Osteocyte (in vitro differentiated cells): ENCODE data around the gene ZBTB17. TPM values are rescaled to one million over a fixed set of nuclear protein-coding genes. Genes with fewer than 3 reads are reported as not detected.

ENCODE experiments used
- DNase-seq: peaks from one replicate; pipeline ENCODE4 v3.0.0; 2021; ENCODE audit warnings: mixed read lengths; ENCODE audit not compliant: unreplicated experiment; ENCODE audit errors: extremely low spot score
- H3K27ac Mint-ChIP-seq: one replicate; pipeline ENCODE4 v1.8.0; 2021; ENCODE audit warnings: mild to moderate bottlenecking, mixed read lengths; ENCODE audit not compliant: unreplicated experiment
- H3K27me3 Mint-ChIP-seq: one replicate; pipeline ENCODE4 v1.8.0; 2021; ENCODE audit warnings: mixed read lengths; ENCODE audit not compliant: unreplicated experiment
- H3K36me3 Mint-ChIP-seq: one replicate; pipeline ENCODE4 v1.8.0; 2021; ENCODE audit warnings: mixed read lengths; ENCODE audit not compliant: unreplicated experiment
- H3K4me1 Mint-ChIP-seq: one replicate; pipeline ENCODE4 v1.8.0; 2021; ENCODE audit warnings: mixed read lengths; ENCODE audit not compliant: unreplicated experiment
- H3K4me3 Mint-ChIP-seq: one replicate; pipeline ENCODE4 v1.8.0; 2021; ENCODE audit warnings: mild to moderate bottlenecking, moderate library complexity, mixed read lengths; ENCODE audit not compliant: unreplicated experiment
- H3K9me3 Mint-ChIP-seq: one replicate; pipeline ENCODE4 v1.8.0; 2021; ENCODE audit warnings: mixed read lengths; ENCODE audit not compliant: unreplicated experiment
- CTCF ChIP-seq: fragments of 200-600 bp; sonication (generic); IDR thresholded peaks from 2 replicates; pipeline ENCODE4 v1.5.0; 2021; ENCODE audit warnings: antibody characterized with exemption, mild to moderate bottlenecking, moderate library complexity
- total RNA-seq: library from RNA; stranded (reverse); gene quantifications from 2 replicates; pipeline ENCODE4 v1.2.1, GENCODE V29; 2021

ZBTB17 gene
- total RNA-seq, 1 donor from 2014 or later = 37.2 TPM

- TF ChIP-seq CTCF = peak; percentile 31
- DNase-seq = no peak
- Mint-ChIP-seq H3K27me3 (no peaks in the 10 kb centered on the region), H3K9me3 (no peaks in the 10 kb centered on the region), H3K36me3 (peaks cover 4% of the 10 kb centered on the region), H3K4me1 (peaks cover 59% of the 10 kb centered on the region), H3K4me3 (no peak overlapping the region), H3K27ac (peak overlapping the region; percentile 73)
Measured at GRCh38 chr1:15957221-15958095, 18.4 kb downstream of the ZBTB17 start.

GRCh38 chr1:15956150-15956549 lies 19.8 kb downstream of the ZBTB17 start:
- DNase-seq = no peak
- Mint-ChIP-seq H3K9me3 (no peaks in the 10 kb centered on the region), H3K27me3 (no peaks in the 10 kb centered on the region), H3K4me1 (peaks cover 72% of the 10 kb centered on the region), H3K4me3 (no peak overlapping the region), H3K36me3 (peaks cover 4% of the 10 kb centered on the region), H3K27ac (peak overlapping the region; percentile 43)
- TF ChIP-seq CTCF = no peak

- H3K36me3 Mint-ChIP-seq = peaks cover 4% of the 10 kb centered on the region
- H3K27ac Mint-ChIP-seq = no peak overlapping the region
- H3K4me3 Mint-ChIP-seq = no peak overlapping the region
- H3K27me3 Mint-ChIP-seq = no peaks in the 10 kb centered on the region
- TF ChIP-seq CTCF = no peak
- peaks cover 78% of the 10 kb centered on the region for H3K4me1 Mint-ChIP-seq
- DNase-seq = no peak
- no peaks in the 10 kb centered on the region for H3K9me3 Mint-ChIP-seq
Measured at GRCh38 chr1:15955552-15955951, 20.3 kb downstream of the ZBTB17 start.

GRCh38 chr1:15954316-15954715 lies 21.6 kb downstream of the ZBTB17 start:
- Mint-ChIP-seq H3K4me3 (no peak overlapping the region), H3K27ac (peak overlapping the region; percentile 62)
- DNase-seq = no peak

More at GRCh38 chr1:15954316-15954715, 21.6 kb downstream of the ZBTB17 start:
- H3K4me1 Mint-ChIP-seq = peaks cover 80% of the 10 kb centered on the region
- no peaks in the 10 kb centered on the region for H3K27me3 Mint-ChIP-seq
- TF ChIP-seq CTCF = no peak
- H3K36me3 Mint-ChIP-seq = peaks cover 4% of the 10 kb centered on the region
- no peaks in the 10 kb centered on the region for H3K9me3 Mint-ChIP-seq
